Endometrium (tissue), 2 donors: Measurements from ENCODE around the gene RRP1B.

ENCODE experiments used
- FAIRE-seq: peaks from 2 replicates; lab custom pipeline; 2012; peaks lifted over from hg19 to GRCh38; lab: Jason Lieb, UNC
- donor health status: control.
- donor health status: control.

Gene RRP1B

DNA sequence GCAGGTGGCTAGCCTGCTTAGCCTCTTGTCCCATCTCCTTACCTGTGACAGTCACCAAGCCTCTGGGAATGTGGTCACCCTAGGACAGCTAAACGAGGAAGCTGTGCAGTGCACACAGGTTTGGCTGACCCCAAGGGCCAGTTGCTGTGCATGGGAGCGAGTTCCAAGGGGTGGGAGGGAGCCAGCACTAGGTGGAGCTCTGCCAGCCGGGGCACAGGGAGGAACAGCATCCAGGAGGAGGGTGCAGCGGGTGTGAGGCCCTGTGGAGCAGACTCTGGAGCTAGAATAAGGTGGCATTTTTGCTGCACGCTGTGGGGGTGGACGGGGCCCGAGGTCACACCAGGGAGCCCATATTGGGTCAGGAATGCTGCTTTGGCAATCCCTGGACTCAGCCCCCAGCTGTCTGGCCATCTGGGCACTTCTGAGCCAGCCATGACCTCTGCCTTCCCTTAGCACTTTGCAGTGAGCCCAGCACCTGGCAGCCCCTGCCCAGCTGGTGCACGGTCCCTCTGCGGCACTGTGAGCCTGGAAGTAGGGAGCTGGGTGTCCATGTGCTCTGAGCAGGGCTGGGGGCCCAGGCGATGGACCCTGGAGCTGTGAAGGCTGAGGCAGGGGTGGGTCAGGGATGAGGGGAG is 68.3 kb downstream of the RRP1B start:
- FAIRE-seq, result no peak

DNA sequence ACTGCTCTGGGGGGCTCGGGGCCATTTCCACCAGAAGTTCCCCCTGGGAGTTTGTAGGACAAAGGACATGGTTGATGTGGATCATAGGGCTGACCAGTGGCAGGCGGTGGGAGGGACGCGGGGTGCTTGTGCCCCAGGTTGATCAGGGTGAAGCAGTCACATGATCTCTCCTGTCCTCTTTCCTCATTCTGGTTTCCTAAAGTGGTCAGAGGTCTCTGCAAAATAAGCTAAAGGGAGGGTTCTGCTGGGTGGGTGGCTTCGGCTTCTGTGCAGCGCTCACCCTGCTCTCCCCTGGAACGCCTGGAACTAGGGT is 68.8 kb downstream of the RRP1B start:
- no peak for FAIRE-seq

DNA sequence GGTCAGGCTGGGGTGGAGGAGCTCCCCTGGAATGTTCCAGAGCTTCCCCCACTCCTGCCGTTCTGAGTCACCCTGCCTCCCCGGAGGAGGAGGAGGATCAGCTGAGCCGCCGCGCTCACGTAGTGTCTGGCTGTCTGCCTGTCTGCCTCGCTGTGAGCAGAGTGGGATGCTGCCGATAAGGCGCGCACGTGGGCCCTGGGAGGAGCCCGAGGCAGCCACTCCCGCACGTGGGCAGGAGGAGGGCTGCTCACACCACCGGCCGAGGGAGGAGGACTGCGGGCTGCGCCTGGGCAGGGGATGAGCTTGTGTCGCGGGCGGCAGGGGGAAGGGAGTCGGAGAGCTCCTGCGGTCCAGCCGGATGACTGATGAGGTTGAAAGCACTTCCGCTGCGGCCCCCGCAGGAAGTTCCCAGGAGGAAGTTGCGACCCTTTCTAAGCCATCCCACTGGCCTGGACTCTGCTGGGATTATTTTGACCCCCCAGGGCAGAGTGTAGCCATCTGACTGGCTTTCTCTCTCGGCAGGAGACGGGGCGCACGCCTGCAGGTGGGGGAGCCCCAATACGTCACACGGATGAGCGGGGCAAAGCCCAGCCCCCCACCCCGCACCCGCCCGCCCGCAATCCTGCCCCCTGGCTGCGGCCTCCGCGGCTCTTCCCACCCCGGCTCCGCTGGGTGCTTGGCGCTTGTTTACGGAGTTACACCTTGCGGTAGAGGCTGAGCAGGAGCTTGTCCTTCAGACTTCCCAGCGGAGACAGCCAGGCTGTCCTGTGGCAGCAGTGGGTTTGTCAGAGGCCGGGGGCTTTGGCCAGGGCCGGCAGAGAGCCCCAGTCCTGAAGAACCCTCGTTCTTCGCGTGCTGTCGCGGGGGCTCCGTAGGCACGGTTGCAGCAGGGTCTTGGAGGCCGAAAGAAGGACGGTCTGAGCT is 69.4 kb downstream of the RRP1B start:
- peak; percentile 18 for FAIRE-seq

DNA sequence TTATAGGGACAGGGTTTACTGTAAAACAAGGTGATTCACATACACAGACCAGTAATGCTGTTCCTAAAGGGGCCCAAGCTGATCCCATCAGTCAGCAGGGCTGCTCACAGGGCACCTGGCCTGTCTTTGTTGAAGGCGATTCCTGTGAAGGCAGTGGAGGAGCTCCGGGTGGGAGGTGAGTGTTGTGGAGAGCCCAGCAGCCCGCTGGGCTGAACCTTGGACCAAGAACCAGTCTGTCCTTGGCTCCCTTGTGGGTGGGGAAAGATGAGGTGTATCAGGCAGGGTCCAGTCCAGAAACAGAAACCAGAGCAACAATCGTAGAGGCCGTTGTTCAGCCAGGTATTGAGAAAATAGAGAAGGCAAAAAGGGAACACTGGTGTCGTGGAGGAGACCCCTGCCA is 72.1 kb downstream of the RRP1B start:
- no peak for FAIRE-seq

DNA sequence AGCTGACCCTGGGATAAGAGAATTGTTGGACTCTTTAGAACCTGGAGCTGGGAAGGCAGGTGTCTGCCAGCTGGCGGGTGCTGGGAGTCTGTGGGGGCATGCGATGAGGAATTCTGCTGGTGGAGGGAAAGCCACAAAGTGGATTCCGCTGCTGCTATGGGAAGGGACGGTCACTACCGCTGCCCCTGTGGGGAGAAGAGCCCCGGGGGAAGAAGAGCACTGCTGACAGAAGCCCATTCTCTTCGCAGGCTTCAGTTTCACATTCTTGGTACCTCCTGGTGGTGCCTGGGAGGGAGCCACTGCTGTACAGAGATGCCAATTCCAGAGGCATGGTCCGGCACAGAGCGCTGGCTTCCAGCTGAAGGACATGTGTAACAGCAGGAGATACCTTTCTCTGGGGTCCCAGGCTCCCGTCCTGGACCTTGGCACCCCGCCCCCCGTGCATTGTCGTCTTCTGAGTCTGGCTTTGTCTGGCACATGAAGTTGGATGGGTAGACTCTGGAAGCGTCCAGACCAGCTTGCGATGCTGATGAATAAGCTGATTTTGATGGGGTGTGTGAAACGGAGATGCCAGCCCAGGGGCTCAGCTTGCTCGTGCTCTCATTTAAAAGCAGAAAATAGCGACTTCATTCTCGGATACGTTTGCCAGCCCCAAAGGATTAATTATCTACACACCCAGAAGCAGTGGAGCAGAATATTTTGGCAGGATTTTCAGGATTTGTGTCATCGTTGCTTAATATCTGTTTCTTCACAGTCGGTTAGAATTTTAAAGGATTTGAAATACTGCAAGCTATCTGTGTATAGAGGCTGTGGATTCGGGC is 72.7 kb downstream of the RRP1B start:
- FAIRE-seq, result no peak

DNA sequence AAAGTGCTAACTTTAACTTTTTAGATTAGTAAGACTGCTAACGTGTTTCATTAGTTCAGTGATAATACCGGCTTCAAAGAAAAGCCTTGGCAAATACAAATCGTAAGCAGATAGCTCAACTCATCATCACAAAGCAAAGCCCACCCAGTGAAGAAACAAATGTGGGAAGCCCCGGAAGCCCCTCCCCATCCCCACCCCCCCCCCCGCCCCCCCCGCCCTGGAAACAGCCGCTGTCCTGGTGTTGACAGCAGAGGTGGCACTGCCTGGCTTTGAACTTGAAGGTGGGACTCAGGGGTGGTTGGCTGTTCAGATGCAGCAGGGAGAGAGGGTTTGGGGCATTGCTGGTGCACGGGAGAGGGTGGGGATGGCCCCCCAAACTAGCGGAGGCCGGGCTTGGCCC is 73.7 kb downstream of the RRP1B start:
- no peak for FAIRE-seq

DNA sequence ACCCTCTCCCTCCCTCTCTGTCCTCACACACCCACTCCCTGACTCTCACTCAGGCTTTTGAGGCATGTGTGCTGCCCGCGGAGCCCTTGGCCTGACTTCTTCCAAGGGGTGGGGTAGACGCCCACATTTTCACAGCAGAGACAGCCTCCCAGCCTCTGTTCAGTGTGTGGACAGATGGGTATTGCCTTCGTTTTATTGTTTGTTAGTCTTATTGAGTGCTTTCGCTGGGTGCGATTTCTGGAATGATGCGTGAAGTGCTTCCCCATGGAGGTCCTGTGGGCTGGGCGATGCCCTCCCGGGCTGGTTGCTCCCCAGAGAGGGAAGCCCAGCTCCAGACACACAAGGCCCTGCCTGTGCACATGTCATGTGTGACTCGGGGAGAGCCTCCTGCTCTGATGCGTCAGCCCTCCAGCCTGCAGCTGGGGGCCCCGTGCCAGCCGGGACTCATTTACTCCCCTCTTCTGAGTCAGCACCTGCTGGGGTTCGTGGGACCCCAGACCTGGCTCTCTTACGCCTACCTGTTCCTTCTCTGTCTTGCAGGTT is 74.2 kb downstream of the RRP1B start:
- FAIRE-seq, result no peak

DNA sequence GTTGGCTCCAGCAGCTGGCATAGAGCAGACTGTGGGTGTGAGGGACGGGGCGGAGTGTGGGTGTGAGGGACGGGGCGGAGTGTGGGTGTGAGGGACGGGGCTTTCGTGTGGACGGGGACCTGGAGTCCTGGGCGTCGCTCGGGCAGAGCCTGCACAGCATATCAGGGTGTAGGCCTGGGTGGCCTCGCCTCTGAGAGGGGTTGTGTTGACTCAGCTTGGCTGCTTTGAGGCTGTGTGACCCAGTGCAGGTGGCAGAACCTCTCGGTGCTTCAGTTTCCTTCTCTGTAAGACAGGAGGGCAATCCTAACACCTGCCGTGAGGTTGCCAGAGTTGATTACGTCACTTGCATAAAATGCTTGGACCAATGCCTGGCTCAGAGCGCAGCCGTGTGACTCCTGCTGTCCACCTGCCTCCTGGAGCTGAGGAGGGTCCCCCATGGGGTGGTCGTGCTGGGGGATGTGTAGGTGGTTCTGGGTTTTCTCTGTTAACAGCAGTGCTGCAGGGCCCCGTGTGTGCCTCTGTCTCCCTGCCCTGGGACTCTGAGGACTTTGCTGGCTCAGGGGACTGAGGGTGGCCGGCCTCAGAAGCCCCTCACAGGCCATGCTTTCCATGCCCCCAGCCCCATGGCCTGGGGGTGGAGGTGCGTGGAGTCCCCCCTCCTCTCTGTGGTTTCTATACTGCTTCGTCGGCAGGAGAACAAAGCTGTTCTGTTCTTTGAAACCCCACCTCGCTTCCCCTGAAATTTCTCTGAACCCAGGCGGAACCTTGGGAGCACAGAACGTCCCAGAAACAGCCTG is 75.0 kb downstream of the RRP1B start:
- FAIRE-seq, result no peak

DNA sequence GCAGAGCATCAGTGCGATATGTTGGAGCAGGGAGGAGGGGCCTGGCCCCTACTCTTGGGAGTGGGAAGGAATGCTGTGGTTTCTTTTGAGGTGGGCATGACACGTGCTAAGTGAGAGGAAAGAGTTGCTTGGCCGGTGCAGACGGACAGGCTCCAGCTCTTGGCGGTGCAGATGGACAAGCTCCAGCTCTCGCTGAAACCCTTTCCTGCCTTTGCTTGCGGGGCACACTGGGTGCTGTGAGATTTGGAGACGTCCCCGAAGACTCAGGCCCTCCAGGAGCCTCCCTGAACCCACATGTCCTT is 75.5 kb downstream of the RRP1B start:
- FAIRE-seq, result no peak

DNA sequence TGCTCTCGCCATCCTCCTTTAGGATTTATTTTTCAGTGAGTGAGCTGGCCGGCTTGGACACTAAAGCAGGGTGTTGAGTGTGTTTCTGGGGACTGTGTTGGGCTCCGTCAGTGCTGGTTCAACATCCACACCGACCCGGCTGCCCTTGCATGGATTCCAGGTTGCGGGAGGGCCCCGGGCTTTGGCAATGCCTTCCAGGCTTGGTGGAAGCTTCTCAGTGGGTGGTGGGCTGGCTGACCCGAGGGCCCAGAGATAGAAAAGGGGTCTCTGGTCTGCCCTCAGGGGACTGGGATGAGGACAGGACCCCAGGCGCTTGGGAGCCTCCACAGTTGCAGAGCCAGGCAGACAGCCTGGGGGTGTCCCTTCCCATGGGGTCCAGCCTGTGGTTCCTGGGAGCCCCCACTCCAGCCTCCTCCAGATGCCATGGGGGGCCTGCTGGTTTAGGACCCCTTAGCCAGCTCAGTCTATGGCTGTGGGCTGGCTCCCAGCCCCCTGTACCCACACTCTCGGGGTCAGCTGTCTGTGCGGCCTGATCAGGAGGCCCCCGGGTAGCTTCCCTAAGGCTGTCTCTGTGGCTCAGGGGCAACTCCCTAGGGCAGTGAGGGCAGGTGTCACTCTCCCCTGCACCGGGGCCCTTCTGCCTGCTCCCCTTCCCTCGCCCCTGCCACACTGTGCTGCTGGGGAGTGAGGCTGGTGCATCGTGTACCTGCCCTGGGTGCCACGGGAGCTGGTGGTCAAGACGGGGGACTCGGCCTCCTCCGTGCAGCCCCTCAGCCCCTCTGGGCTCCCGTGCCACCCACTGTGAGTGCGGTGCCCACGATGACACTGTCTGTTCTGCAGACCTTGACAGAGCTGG is 76.1 kb downstream of the RRP1B start:
- FAIRE-seq, result no peak

DNA sequence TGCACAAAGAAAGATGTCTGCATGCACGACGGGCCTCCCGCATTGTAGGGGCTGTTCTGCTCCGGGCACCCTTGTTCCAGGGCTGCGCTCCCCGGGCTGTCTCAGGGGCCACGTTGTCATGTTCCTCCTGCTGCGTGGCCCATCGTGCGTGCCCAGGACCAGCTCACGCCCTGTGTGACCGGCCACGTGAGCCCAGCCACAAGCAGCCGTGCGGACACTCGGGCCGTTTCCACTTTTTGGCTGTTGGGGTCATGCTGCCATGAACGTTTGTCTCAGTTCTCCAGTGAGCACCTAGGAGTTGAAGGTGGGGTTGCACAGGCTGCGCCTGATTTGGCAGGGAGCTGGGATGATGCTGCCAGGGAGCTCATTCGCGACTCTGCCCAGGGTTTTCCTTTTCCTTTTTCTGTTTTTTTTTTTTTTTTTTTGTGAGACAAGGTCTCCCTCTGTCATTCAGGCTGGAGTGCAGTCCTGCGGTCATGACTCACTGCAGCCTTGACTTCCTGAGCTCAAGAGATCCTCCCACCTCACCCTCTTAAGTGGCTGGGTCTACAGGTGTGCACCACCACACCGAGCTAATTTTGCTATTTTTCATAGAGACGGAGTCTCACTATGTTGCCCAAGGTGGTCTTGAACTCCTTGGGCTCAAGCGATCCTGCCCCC is 77.0 kb downstream of the RRP1B start:
- no peak for FAIRE-seq

DNA sequence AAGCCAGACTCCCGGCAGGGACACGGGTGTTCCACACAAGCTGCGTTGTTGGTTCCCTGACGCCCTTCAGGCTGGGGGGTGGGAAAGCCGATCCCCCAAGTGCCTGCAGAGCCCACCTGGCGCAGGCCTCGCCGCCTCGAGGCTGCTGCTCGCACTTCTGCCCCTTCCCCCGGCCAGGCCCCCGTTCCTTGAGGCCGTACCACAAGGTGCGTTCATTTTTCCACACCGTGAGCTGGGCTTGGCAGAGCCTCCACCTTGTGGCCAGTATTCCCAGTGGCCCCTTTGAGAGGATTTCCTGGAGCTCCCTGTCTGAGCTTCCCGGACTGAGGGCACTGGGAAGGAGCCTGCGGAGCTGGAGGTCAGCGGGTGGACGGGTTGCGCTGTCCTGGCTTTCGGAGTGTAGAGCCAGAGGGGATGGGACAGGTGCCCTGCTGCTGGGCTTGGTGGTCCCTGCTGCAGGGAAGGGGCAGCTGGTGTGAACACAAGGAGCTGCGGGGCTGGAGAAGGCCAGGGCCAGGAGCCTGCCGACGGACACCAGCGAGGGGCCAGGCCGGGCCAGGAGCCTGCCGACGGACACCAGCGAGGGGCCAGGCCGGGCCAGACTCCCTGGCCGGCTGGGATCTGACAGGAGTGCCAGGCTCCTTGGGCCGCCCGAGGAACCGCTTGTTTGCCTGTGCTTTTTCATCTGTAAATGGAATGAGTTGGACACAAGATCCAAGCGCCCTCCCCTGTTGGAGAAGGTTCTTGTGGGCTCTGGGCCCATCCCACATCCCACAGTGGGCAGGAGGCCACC is 78.0 kb downstream of the RRP1B start:
- no peak for FAIRE-seq

DNA sequence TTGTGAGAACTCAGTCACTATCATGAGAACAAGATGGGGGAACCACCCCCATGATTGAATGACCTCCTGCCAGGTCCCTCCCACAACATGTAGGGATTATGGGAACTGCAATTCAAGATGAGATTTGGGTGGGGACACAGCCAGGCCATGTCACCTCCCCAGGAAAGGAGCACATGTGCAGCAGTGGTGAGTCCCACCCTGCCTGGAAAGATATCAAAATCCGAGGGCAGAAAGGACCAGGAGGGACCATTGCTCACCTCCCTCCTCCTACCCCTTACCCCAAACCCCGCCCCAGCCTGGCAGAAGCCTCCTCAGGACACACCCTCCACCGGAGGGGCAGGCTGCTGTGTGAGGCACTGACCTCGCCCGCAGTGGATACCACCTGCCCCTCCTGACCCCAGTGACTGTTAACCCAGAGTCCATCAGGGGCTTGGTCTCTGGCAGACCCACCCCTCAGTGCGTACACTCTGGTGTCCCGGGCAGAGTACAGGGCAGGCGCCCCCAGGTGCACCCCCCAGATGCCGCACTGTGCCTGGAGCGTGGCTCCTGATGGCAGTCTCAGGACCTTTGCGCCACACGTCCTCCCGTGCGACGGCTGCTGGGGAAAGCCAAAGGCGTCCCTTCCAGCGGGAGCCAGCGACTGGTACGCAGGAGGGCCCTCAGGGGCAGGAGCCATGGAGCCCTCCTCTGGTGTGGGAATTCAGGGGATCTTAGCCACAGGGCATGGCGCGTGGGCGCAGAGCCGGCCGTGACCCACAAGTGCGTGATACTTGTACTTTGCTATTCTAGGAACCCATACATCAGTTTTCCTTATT is 80.5 kb downstream of the RRP1B start:
- FAIRE-seq, result no peak

DNA sequence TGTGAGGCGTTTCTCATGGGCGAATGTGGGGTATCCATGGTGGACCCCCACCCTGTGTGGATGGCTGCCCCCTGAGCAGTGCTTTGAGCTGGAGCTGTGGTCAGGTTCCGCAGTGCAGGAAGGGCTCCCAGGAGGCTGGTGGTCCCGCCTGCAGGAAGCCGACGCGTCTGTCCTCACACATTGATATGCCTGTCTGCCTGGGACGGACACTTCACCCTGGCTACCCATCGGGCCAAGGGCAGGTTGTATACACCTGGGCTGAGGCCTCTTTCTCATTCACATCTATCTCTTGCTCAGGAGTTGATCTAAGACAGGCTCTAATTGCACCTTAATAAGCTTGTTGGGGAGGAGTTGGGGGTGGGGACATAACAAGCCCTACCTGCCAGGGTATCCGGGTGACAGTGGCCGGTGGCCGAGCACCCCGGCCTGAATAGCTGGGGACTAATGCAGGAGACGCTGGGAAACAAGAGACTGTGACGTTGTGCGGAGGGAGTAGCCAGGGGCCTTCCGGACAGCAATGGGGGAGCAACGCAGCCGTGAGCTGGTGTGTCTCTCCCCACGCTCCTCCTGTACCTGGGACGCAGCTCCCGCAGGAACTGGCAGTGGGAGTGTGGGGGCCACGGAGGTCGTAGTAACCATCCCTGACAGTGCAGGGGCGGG is 81.3 kb downstream of the RRP1B start:
- no peak for FAIRE-seq

DNA sequence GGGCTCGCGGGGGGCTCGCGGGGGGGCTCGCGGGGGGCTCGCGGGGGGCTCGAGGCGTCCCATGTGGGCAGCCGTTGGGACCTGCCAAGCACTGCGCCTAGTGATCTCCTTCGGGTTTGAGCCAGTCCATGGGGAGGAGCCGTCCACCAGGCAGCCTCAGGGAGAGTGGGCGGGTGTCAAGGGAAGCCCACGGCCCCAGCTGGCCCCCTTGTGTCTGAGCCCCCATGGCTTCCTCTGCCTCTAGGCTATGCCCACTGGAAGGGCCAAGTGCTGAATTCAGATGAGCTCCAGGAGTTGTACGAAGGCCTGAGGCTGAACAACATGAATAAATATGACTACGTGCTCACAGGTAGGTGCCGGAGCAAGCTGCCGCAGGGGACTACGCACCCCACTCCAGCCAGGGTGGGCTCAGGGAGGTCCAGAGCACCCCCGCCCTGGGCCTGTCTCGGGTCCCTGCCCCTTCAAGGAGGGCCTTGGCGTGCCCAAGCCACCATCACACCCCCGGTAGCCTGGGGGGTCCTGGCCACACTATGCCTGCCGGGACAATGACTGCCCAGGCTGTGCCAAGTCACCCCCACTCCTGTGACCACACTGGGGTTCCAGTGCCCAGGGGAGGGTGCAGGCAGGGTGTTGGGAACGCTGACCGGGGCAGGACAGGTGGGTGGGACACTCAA is 82.2 kb downstream of the RRP1B start:
- no peak for FAIRE-seq

DNA sequence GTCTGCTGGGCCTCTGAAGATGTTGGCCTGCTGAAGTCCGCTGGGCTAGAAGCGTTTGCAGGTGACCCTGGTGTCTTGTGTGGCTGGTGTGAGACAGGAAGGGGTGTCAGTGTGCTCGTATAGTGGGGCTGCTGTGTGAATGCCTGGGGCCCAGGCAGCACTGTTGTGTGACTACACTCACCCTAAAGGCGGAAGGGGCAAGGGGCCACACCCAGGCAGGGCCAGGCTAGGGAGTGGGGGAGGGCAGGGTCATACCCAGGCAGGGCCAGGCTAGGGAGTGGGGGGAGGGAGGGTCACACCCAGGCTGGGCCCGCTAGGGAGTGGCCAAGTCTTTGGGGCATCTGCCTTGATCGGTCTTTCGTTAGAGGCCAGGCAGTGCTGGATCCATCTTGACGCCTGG is 84.6 kb downstream of the RRP1B start:
- no peak for FAIRE-seq

DNA sequence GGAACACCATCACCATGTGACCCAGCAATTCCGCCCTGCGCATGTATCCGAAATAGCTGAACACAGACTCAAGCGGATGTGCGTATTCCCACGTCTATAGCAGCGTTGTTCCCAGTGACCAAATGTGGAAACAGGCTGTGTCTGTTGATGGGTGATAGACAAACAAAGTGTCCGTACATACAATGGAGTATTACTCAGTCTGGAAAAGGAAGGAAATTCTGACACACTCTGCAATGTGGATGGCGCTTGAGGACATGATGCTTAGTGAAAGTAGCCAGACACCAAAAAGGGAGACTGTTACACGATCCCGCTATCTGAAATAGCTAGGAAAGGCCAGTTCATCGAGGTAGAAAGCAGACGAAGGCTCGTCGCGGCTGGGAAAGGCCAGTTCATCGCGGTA is 85.4 kb downstream of the RRP1B start:
- no peak for FAIRE-seq
